ENCODE data around the gene TCTN1. TPM values are rescaled to one million over a fixed set of nuclear protein-coding genes. Genes with fewer than 3 reads are reported as not detected.
A peak's percentile ranks its signal among the peaks of the same experiment; 100 is the strongest.

The TCTN1 gene
- total and polyA plus RNA-seq, 2 of the 13 experiments (the other 11 are each of a cell fraction or from before 2014, with no cell fraction given), result 13.6 to 16.0 TPM

DNA sequence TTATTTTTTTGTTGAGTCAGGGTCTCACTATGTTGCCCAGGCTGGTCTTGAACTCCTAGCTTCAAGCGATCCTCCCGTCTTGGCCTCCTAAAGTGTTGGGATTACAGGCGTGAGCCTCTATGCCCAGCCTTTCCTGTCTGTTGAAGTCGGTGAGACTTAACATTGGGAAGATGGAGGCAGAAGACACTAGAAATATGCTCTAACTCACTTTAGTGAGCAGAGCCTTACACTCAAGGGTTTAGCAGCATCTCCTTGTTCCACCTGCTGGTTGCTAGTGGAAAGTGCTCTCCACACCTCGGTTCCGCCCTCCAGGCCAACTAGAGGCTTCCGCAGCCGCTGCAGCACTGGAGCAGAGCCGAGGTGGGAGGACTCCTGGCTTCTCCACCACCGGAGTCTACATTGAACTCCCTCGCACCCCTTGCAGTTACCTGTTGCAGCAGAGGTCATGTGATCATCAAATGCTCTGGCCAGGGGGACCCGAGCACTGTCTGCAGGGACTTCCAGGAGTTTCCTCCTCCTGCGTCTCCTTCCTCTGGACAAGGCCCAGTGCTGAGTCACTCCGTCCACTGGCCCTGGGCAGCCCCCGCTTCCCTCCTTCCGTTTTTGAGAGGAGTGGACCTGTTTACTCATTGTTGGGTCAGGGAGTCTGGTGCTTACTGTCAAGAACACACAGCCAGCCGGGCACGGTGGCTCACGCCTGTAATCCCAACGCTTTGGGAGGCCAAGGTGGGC, 84.4 kb downstream of the TCTN1 start (continued):
- TF ChIP-seq, protein P1, sequence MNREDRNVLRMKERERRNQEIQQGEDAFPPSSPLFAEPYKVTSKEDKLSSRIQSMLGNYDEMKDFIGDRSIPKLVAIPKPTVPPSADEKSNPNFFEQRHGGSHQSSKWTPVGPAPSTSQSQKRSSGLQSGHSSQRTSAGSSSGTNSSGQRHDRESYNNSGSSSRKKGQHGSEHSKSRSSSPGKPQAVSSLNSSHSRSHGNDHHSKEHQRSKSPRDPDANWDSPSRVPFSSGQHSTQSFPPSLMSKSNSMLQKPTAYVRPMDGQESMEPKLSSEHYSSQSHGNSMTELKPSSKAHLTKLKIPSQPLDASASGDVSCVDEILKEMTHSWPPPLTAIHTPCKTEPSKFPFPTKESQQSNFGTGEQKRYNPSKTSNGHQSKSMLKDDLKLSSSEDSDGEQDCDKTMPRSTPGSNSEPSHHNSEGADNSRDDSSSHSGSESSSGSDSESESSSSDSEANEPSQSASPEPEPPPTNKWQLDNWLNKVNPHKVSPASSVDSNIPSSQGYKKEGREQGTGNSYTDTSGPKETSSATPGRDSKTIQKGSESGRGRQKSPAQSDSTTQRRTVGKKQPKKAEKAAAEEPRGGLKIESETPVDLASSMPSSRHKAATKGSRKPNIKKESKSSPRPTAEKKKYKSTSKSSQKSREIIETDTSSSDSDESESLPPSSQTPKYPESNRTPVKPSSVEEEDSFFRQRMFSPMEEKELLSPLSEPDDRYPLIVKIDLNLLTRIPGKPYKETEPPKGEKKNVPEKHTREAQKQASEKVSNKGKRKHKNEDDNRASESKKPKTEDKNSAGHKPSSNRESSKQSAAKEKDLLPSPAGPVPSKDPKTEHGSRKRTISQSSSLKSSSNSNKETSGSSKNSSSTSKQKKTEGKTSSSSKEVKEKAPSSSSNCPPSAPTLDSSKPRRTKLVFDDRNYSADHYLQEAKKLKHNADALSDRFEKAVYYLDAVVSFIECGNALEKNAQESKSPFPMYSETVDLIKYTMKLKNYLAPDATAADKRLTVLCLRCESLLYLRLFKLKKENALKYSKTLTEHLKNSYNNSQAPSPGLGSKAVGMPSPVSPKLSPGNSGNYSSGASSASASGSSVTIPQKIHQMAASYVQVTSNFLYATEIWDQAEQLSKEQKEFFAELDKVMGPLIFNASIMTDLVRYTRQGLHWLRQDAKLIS (CRISPR knock-in tag; IDR thresholded peaks at IDR 0.05), result no peak
- no peak for TF ChIP-seq PRPF4 (IDR thresholded peaks at IDR 0.05; ENCODE audit: low read depth, low read length, poor library complexity, severe bottlenecking)
- no peak for TF ChIP-seq EZH2 (conservative IDR thresholded peaks at IDR 0.05; ENCODE audit: low read depth, low read length)
- no peak for TF ChIP-seq ZNF382 (CRISPR knock-in tag; IDR thresholded peaks at IDR 0.05; ENCODE audit: borderline replicate concordance)
- no peak for TF ChIP-seq NR2F1 (CRISPR knock-in tag; IDR thresholded peaks at IDR 0.05)
- TF ChIP-seq, protein P2, sequence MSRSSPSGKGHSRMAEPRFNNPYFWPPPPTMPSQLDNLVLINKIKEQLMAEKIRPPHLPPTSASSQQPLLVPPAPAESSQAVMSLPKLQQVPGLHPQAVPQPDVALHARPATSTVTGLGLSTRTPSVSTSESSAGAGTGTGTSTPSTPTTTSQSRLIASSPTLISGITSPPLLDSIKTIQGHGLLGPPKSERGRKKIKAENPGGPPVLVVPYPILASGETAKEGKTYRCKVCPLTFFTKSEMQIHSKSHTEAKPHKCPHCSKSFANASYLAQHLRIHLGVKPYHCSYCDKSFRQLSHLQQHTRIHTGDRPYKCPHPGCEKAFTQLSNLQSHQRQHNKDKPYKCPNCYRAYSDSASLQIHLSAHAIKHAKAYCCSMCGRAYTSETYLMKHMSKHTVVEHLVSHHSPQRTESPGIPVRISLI (CRISPR knock-in tag; IDR thresholded peaks at IDR 0.05; ENCODE audit: borderline replicate concordance), result no peak
- no peak for TF ChIP-seq ZSCAN12 (CRISPR knock-in tag; IDR thresholded peaks at IDR 0.05)
- no peak for TF ChIP-seq FIP1L1 (IDR thresholded peaks at IDR 0.05; ENCODE audit: borderline replicate concordance, insufficient read depth, low read depth, low read length)
- TF ChIP-seq SMARCE1 (IDR thresholded peaks at IDR 0.05; ENCODE audit: borderline replicate concordance), result no peak
- TF ChIP-seq, protein P3, sequence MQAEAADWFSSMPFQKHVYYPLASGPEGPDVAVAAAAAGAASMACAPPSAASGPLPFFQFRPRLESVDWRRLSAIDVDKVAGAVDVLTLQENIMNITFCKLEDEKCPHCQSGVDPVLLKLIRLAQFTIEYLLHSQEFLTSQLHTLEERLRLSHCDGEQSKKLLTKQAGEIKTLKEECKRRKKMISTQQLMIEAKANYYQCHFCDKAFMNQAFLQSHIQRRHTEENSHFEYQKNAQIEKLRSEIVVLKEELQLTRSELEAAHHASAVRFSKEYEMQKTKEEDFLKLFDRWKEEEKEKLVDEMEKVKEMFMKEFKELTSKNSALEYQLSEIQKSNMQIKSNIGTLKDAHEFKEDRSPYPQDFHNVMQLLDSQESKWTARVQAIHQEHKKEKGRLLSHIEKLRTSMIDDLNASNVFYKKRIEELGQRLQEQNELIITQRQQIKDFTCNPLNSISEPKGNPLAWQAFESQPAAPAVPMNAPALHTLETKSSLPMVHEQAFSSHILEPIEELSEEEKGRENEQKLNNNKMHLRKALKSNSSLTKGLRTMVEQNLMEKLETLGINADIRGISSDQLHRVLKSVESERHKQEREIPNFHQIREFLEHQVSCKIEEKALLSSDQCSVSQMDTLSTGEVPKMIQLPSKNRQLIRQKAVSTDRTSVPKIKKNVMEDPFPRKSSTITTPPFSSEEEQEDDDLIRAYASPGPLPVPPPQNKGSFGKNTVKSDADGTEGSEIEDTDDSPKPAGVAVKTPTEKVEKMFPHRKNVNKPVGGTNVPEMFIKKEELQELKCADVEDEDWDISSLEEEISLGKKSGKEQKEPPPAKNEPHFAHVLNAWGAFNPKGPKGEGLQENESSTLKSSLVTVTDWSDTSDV (CRISPR knock-in tag; IDR thresholded peaks at IDR 0.05), result no peak
- TF ChIP-seq RORA (CRISPR knock-in tag; IDR thresholded peaks at IDR 0.05), result no peak
- TF ChIP-seq, protein P4, sequence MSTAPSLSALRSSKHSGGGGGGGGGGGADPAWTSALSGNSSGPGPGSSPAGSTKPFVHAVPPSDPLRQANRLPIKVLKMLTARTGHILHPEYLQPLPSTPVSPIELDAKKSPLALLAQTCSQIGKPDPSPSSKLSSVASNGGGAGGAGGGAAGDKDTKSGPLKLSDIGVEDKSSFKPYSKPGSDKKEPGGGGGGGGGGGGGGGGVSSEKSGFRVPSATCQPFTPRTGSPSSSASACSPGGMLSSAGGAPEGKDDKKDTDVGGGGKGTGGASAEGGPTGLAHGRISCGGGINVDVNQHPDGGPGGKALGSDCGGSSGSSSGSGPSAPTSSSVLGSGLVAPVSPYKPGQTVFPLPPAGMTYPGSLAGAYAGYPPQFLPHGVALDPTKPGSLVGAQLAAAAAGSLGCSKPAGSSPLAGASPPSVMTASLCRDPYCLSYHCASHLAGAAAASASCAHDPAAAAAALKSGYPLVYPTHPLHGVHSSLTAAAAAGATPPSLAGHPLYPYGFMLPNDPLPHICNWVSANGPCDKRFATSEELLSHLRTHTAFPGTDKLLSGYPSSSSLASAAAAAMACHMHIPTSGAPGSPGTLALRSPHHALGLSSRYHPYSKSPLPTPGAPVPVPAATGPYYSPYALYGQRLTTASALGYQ (CRISPR knock-in tag; IDR thresholded peaks at IDR 0.05), result no peak
- TF ChIP-seq, protein P5, sequence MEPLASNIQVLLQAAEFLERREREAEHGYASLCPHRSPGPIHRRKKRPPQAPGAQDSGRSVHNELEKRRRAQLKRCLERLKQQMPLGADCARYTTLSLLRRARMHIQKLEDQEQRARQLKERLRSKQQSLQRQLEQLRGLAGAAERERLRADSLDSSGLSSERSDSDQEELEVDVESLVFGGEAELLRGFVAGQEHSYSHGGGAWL (CRISPR knock-in tag; IDR thresholded peaks at IDR 0.05), result peak; percentile 56; the same call in 1 of the 2 replicates
- TF ChIP-seq ZNF724P (CRISPR knock-in tag; IDR thresholded peaks at IDR 0.05; ENCODE audit: borderline replicate concordance), result no peak
- TF ChIP-seq ZNF569 (CRISPR knock-in tag; IDR thresholded peaks at IDR 0.05; ENCODE audit: borderline replicate concordance), result no peak
- TF ChIP-seq ZNF543 (CRISPR knock-in tag; IDR thresholded peaks at IDR 0.05), result no peak
- TF ChIP-seq ZNF552 (CRISPR knock-in tag; IDR thresholded peaks at IDR 0.05; ENCODE audit: borderline replicate concordance), result no peak
- no peak for TF ChIP-seq MBNL3 (CRISPR knock-in tag; conservative IDR thresholded peaks at IDR 0.05)
- no peak for TF ChIP-seq SKI (IDR thresholded peaks at IDR 0.05; ENCODE audit: partially characterized antibody)
